Dermis microvascular lymphatic vessel endothelial cell (primary cell): Measurements from ENCODE around the gene KL. TPM values are rescaled to one million over a fixed set of nuclear protein-coding genes. Genes with fewer than 3 reads are reported as not detected.
A peak's percentile ranks its signal among the peaks of the same experiment; 100 is the strongest.

Source experiments
- DNase-seq, 2 donors: peaks; one replicate each; pipeline versions ENCODE4 v3.0.0 to v3.0.0-alpha.2; 2010; ENCODE audit warnings: low read depth in 2 of 2
- total RNA-seq: library from RNA; depleted of rRNA; stranded (reverse); fragments of >200 nt; gene quantifications from 2 replicates; pipeline ENCODE4 v1.2.1, GENCODE V29; 2014

KL gene
- total RNA-seq, 1 donor from 2014 or later: under 0.01 TPM

DNA sequence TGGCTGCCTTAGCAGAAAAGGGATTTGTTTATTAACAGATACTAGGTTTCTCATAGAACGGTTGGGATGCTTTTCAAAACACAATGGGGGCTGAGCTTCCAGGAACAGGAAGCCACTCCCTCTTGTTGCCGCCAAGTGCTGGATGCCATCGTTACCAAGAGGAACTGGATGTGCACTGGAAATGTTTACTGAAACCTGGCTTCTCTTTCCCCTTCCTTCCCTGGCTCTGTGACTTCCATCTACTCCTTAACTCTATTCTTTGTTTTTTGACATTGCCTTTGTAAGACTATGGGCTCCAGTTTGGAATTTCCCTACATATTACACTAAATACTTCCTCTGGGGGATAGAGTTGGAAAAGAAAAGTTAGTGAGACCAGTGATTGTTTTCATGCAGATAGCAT is 11.7 kb upstream of the KL start:
- DNase-seq: peak; percentile 31 to 63

DNA sequence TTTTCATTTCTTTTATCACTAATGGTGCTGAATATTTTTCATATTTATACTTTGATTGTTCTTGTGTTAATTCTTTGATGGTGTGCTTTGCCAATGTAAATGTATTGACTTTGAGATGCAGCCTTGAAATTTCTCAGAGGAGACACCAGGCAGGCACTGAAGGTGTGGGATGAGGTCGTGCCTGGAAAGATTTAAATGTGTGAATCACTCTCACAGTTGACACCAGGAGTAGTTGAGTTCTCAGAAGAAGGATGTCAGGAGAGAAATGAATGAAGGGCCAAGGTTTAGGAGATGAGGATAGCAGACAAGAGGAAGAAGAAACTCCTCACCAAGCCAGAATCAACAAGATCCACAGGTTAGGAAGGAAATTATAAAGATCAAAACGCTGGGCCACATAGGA is 10.1 kb upstream of the KL start:
- DNase-seq: no peak

DNA sequence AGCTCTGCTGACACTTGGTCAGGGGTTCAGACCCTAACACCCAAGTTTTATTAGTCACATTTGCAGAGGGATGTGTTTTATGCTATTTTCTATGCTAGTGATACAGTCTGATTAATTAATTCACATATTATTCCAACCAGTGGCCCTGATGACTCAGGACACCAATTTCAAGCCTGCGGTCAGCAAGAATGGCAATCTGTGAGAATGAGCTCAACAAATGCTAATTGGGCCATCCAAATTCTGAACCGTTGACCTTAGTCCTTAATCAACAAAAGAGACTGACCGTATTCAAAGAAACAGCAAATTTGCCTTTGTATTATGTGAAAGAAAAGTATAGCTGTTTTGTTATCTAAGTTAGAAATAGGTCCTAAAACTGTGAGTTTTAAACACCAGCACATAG is 9.6 kb upstream of the KL start:
- DNase-seq: no peak

DNA sequence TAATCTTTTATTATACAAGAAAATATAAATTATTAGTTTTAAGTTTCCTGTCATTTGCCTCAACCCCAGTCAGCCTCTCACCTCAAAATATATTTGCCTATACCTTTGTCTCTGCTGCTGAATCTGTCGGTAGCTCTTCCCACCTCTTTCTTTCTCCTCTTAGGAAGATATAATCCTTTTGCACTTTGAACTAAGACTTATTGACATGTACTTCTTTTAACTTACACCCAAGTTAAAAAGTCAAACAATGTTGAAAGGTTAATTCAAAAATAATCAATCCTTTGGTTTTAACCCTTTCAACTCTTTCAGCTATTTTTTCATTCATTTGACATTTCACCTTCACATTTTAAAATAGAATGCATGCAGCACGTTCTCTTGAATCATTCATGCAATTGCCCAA is 9.0 kb upstream of the KL start:
- no peak for DNase-seq

DNA sequence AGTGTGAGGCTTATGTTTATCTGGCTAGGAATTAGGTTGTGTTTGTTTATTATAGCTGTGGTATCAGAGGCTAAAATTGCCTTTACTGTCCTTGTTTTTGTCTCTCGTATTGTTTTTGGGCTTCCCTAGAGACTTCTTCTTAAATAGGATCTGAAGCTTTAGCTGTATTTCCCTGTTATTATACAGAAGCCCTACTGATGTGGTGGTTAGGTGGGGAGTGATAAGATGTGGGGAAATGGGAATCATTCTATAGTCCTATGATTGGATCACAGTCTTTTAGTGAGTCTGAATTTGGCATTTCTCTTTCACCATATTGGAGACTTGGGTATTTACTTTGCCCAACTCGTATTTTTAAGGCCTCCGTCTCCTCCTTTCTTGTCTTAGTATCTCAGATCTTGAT is 8.3 kb upstream of the KL start:
- no peak for DNase-seq

DNA sequence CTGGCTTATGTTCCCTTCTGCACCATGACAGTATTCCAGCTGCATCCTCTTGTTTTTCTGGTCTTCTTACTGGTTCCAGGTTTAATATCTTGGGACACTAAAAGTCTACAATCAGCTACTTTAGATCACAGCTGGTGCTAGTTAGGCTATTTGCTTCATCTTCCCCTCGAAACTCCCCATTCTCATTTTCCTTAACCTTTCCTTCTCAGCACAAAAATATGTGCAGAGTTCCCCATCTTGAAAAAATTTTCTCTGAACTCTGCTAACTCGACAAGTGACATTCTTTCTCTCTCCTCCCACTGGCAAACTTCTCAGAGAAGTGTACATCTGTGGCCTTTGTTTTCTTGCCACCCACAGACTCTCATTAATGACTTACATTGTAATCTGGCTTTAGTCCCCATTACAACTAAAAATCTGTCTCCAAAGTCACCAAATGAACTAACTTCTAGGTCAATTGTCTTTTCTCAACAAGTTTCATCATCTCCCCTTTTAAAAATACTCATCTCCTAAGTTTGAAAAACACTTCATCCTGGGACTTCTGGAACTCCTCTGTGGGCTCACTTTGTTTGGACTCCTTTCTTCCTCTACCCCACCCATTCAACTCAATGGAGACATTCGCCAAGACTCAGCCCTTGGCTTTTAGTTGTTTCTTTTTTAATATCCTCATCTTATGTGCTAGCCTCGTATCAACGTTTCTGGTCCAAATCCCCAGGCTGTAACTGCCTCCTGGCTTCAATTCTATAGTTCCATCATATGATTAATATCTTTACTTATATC is 7.1 kb upstream of the KL start:
- DNase-seq: no peak

DNA sequence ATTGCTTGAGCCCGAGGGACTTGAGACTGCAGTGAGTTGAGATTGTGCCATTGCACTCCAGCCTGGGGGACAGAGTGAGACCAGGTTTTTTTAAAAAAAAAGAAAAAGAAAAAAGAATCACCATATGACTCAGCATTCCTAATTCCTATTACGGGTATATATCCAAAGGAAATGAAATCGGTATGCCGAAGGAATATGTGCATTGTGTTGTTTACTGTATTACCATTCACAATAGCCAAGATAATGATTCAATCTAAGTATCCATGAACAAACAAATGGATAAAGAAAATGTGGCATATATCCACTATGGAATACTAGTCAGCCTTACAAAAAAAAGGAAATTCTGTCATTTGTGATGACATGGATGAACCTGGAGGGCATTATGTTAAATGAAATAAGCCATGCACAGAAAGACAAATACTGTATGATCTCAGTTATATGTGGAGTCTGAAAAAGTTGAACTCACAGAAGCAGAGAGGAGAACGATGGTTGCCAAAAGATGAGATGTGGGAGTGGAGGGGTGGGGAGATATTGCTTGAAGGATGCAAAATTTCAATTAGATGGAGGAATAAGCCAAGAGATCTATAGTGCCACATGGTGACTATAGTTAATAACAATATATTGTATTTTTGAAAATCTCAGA is 4.3 kb upstream of the KL start:
- DNase-seq: no peak

DNA sequence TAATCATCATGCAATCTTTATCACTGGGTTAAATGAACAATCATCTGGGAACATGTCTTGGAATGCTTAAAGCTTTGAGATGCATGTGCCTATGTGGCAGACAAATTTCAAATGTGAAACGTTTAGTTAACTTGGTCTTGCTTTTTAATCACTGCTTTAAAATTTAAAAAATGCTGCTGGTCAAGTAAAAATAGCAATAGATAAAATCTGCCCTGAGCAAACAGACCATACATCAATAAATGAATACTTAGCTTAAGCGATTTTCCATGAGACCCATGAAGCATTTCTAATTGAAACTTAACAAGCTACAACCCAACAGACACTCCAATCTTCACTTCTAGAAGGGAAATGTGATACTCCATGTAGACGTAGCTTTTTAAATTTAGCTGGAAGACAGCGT is 1.9 kb upstream of the KL start:
- no peak for DNase-seq

DNA sequence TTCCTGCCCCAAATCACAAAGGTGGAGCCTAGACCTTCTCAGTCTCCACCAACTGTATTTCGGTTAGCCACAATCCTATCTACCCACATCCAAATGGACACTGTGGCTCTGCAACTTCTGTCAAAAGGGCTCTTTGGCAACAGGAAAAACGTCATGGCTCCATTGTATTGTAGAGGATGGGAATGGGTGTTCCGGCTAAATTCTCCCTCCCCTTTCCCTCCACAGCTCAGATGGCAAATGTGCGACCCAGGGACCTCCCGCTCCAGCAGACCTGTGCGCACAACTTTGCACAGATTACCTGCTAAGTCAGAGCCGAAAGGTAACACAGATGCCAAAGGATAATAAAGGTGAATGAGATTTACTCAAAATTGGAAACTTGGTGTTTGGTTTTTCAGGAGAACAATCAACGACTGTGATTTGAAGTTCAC is 968 bp upstream of the KL start:
- DNase-seq: peak in 1 of 2 donors; percentile 36

DNA sequence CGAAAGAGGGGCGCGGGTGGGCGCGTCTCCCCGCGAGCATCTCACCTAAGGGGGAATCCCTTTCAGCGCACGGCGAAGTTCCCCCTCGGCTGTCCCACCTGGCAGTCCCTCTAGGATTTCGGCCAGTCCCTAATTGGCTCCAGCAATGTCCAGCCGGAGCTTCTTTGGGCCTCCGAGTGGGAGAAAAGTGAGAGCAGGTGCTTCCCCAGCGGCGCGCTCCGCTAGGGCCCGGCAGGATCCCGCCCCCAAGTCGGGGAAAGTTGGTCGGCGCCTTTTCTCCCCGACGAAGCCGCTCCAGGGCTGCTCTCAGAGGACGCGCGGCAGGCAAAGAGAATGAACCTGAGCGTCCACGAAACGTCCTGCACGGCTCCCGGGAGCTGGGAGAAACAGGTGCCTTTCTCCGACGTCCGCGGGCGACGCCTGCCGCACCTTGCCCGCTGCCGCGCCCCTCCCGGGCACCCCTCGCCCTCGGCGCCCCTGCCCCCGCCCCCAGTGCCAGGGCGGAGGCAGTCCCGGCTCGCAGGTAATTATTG is 366 bp upstream of the KL start:
- DNase-seq: peak in 1 of 2 donors; percentile 1

DNA sequence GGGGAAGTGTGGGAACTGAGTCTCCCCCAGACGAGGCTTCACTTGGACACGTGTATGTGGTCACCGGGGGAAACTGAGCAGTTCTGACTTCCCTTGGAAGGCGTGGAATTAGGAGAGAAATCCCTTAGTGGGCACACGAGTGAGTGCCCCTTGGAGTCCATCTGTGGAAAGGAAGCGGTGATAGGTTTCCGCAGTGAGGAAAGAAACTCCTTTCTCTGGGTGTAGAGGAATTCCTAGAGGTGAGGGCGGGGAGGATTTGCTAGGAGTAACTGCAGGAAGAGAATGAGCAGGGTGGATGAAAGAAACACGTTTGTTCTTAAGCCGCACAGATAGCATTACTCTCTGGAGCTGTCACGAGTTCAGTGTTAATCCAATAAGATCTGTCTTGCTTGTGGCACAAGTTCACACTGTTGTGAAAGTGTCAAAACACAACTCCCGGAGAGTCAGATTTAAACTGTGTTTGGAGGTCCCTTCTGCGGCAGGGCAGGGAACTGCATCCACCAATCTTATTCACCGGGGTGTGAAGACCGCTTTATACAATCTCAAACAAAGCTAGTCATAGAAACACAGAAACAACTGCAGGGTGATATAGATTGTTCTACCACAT is 1.2 kb downstream of the KL start:
- DNase-seq: peak; percentile 41 to 52

DNA sequence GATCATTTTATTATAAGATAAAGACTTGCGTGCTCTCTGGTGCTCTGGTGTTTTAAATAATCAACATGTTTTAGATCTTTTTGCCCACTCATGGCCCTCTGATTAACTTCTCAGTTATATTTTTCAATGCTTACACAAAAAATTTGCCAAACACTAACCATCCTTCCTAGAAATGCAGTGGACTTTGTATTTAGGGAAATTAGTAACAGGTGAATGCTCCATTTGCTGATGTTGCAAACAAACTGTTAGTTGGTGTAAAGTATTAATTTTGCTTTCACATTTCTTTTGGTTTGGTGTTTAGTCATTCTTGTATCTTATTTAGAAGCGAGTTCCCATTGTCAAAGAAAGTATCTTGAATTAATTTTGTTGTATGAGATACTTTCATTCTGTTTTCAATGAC is 2.7 kb downstream of the KL start:
- DNase-seq: no peak

DNA sequence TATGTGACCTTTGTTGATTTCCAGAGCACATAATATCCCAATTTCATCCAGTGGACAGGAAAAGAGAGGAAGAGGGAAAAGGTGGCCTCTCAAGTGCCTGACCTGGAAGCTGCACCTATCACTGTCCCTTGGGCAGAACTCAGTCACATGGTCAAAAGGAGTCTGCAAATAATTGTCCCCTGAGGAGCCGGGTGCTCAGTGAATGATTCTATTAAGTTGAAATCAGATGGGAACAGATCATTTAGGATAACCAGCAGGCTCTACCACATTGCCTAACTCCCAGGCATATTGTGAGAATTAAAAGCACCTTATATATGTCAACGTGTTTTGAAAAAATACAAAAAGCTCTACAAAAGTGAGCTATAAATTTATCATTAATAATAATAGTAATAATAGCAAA is 6.8 kb downstream of the KL start:
- no peak for DNase-seq

DNA sequence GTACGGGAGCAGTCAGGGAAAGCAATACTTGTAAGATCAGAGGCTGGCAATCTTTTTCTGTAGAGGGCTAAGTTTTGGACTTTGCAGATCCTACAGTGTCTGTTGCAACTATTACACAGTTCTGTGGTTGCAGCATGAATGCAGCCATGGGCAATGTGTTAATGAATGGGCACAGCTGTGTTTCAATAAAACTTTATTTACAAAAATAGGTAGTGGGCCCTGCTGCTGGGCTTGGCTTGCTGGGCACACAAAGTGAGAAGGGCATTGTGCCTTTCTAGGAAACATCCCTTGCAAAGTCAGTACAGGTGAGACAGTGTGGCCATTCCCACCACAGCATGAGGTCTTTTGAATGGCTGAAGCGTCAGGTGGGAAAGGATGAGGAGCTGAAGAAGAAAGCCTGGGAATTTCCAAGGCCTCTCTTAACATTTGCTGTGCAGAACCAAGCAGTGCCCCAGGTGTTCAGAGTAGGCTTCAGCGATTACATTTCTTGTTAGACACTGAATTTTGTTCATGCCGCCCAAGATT is 9.1 kb downstream of the KL start:
- DNase-seq: no peak

DNA sequence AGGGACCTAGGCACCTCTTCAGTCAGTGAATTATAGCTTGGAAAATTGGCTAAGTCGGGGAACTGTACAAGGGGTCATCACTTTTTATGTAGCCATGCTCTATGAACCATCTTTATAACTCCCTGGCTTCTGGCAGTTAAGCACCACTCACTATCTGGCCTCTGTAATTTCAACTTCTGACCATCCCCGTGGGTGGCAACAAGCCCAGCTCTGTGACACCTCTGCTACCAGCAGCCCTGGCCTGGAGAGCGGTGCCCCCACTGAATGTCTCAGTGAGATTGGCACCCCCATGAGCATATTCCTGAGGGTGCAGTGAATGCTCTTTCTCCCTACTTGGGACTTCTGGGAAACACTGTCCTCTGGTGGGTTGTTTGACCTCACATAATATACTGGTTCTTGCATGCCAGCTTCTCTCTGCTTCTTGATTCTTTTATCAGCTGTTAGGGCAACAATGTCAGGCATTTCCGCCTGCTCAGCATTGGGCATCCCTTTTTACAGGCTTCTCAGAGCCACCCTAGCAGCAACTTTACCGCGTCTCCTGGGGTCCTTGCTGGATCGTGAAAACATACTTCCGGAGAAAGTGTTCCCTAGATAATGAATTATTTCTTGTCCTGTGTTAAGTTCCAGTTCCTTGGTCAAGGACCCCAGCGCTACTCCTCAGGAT is 10.4 kb downstream of the KL start:
- DNase-seq: no peak

DNA sequence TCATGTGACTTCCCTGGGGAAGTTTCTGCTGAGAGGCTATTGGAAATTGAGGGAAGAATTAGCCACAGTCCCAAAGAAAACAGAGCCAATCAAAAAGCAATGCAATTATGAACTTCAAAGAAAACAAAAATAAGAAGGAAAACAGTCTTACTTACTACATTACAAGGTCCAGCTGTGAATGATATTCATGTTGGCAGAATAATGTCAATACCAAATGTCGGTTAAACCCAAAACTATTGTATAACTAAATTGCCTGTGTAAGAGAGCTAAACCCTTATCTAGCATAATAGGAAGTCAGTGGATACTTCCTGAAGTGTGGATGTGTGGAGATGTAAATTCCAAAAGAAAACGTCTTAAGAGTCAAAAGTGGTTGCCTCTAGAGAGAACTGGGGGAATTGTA is 12.4 kb downstream of the KL start:
- no peak for DNase-seq

DNA sequence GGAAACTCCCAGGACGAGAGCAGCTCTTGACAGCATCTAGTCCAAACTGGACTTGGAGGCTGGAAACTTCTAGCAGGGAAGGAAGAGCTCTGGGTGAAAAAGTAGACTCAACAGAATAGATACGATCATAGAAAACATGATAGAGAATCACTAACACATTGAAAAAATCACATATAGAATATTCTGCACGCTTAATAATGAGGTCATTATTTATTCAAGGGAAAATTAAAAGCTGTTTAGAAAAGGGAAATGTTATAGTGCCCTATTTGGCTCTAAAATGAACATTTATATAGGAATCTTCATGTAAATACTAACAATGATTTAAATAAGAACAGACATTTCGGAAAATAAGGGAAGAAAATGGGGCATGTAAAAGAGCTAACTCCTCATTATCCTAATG is 15.1 kb downstream of the KL start:
- DNase-seq: no peak

DNA sequence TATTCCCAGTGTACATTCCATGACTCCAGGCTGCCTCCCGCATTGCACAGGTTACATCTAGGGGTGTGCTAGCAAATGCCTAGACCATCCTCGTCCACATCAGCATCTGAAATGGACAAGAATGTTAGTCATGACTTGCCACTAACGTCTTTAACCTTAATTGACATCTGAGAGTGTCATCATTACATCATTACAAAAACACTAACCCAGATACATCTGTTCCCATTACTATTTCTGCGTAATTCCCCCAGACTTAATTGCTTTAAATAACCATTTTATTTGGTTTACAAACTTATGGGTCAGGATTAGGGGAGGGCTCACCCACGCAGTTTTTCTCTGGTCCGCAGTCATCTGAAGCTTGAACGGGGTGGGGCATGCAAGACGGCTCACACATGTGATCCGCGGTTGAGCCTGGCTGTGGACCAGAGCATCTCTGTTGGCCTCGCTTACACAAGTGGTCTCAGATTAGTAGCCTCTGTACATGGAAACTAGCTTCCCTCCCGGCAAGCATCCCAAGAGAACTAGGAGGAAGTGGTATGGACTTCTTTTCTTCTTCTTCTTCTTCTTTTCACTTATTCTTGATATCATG is 15.9 kb downstream of the KL start:
- no peak for DNase-seq

DNA sequence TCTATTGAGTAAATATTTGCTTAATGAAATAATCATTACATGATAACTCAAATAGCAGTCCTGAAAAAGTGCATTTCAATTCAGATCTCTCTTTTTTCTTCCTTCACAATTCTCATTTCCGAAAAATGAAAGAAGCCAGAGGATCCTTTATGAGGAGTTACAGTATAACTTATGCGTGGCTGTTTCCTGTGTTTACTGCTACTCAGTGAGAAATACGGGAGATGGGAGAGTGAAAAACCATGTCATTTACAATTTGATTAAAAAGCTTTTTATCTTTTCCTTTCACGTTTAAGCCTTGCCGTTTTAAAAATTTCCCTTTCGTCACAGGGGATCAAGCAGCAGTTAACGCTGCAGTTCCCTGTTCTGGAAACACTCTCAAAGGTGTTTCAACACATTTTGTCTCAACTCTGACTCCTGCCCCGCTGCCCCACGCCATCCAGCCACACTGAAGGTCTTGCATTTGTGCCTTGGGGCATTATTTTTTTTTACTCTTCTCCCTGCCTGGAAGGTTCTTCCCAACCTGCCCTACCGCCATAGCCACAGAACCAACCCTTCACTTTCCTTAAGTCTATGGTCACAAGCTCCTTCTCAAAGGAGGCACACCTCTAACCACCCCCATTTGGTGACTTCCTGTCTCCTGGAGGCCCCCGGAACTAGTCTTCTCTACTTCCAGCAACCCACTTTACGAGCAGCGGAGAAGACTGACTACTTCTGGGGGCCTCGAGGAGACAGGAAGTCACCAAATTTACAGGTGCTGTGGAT is 17.0 kb downstream of the KL start:
- DNase-seq: no peak

DNA sequence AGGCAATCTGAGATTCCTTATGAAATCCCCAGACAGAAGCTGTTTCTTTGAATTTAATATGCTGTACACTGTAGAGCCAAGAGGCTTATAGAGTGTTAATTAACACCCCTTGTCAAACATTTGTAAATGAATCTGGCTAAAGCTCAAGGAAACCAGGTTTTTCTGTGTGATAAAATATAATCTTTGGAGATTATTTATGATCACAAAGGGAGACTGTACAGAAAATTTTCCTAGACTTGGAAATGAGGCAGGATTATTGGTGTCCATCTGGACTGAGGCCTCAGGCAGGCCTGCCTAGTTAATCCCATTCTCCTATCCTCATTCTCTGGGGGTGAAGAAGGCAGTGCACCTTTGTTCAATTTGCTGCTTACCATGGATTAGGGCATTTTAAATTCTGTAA is 17.8 kb downstream of the KL start:
- DNase-seq: no peak
